Panc1 (cell line): Measurements from ENCODE around the gene HES2. TPM values are rescaled to one million over a fixed set of nuclear protein-coding genes. Genes with fewer than 3 reads are reported as not detected.

ENCODE experiments used
- ATAC-seq: fragments of 200-7000 bp; cut with Tn5 transposase; 2 replicates; pipeline ENCODE4 v1.9.1; 2020; ENCODE audit warnings: mild to moderate bottlenecking, moderate library complexity
- Bru-seq: library from RNA; stranded (reverse); fragments of 400-500 nt; gene quantifications from one replicate; lab custom pipeline; 2021; lab: Mats Ljungman, UMichigan
- BruChase-seq, 2 experiments: library from RNA; stranded (reverse); fragments of 400-500 nt; gene quantifications; one replicate each; lab custom pipeline; 2021; lab: Mats Ljungman, UMichigan
- BruUV-seq: library from RNA; stranded (reverse); fragments of 400-500 nt; replicated peaks from 2 replicates; lab custom pipeline; 2021; lab: Mats Ljungman, UMichigan
- CTCF ChIA-PET: fragments of 300-600 bp; sonication (Branson Sonifier 250); formaldehyde crosslinking; loops from one replicate; lab custom pipeline; 2022; ENCODE audit warnings: antibody characterized with exemption; lab: Charles Lee
- POLR2A ChIA-PET: fragments of 300-600 bp; sonication (Branson Sonifier 250); formaldehyde crosslinking; loops from one replicate; lab custom pipeline; 2022; ENCODE audit warnings: antibody characterized with exemption; lab: Charles Lee
- DNase-seq: peaks from one replicate; pipeline ENCODE4 v3.0.0-alpha.2; 2010; ENCODE audit warnings: low read depth, low spot score
- H3K27ac ChIP-seq: 2 replicates; pipeline ENCODE4 v1.5.1; 2011; ENCODE audit warnings: mild to moderate bottlenecking, low read length, inconsistent platforms
- H3K27me3 ChIP-seq: fragments of 200-500 bp; sonication (Bioruptor generic); 2 replicates; pipeline ENCODE4 v1.6.0; 2014; ENCODE audit warnings: low read length, inconsistent platforms; ENCODE audit not compliant: control insufficient read depth, insufficient read depth
- H3K36me3 ChIP-seq: fragments of 200-500 bp; sonication (Bioruptor generic); 2 replicates; pipeline ENCODE4 v1.5.1; 2014; ENCODE audit warnings: inconsistent platforms, mild to moderate bottlenecking, low read length, moderate library complexity; ENCODE audit not compliant: control insufficient read depth, insufficient read depth
- H3K4me1 ChIP-seq: 2 replicates; pipeline ENCODE4 v1.5.1; 2011; ENCODE audit warnings: inconsistent platforms, mild to moderate bottlenecking, low read length, moderate library complexity; ENCODE audit not compliant: control insufficient read depth, insufficient read depth
- H3K4me3 ChIP-seq, 2 experiments: 2 replicates each; pipeline ENCODE4 v1.5.1; 2011 to 2012; ENCODE audit warnings: low read depth in 2 of 2, low read length in 2 of 2, mild to moderate bottlenecking in 2 of 2, inconsistent platforms in 1 of 2, moderate library complexity in 1 of 2
- H3K9me3 ChIP-seq: fragments of 200-500 bp; sonication (Bioruptor generic); 2 replicates; pipeline ENCODE4 v1.5.1; 2014; ENCODE audit warnings: low read depth, mild to moderate bottlenecking, inconsistent platforms, low read length, moderate library complexity; ENCODE audit not compliant: control insufficient read depth, insufficient read depth
- CTCF ChIP-seq: fragments of 450-650 bp; IDR thresholded peaks from 2 replicates; pipeline ENCODE4 v1.5.1; 2017; ENCODE audit warnings: mild to moderate bottlenecking
- POLR2AphosphoS5 ChIP-seq: IDR thresholded peaks from 2 replicates; pipeline ENCODE4 v1.6.1; 2012; ENCODE audit warnings: mild to moderate bottlenecking, low read depth, low read length, moderate library complexity
- REST ChIP-seq, 2 experiments: IDR thresholded peaks; 2 replicates each; pipeline ENCODE4 v1.6.1; 2011 to 2012; ENCODE audit warnings: low read depth in 2 of 2, control low read depth in 1 of 2, low read length in 1 of 2, mild to moderate bottlenecking in 1 of 2, moderate library complexity in 1 of 2; ENCODE audit not compliant: insufficient read depth in 1 of 2
- SIN3A ChIP-seq: IDR thresholded peaks from 2 replicates; pipeline ENCODE4 v1.6.1; 2012; ENCODE audit warnings: low read depth, mild to moderate bottlenecking, low read length, moderate library complexity, borderline replicate concordance; ENCODE audit not compliant: insufficient read depth
- TCF7L2 ChIP-seq: IDR thresholded peaks from 2 replicates; pipeline ENCODE4 v1.6.1; 2011; ENCODE audit warnings: mild to moderate bottlenecking, low read depth, low read length, inconsistent platforms
- in situ Hi-C: cut with HindIII; loops from 2 replicates; pipeline ENCODE4 v1.10.0; 2016; ENCODE audit warnings: low sequenced_read_pairs, low pct_unique_long_range_greater_than_20kb
- intact Hi-C: fragments of 100-400 bp; cut with micrococcal nuclease; formaldehyde crosslinking; loops from one replicate; pipeline ENCODE4 v1.10.0; 2022; ENCODE audit not compliant: unreplicated experiment
- long read RNA-seq: library from polyadenylated mRNA; unstranded; transcript quantifications from one replicate; pipeline ENCODE4 v2.0.0, GENCODE V29; 2021; ENCODE audit not compliant: unreplicated experiment
- polyA plus RNA-seq: library from polyadenylated mRNA; unstranded; fragments of >200 nt; gene quantifications from one replicate; pipeline ENCODE4 v1.2.1, GENCODE V29; 2012; ENCODE audit warnings: missing spikeins; ENCODE audit not compliant: insufficient read length
- total RNA-seq: library from RNA; stranded (reverse); gene quantifications from one replicate; pipeline ENCODE4 v1.2.1, GENCODE V29; 2021; ENCODE audit not compliant: unreplicated experiment

Gene HES2
- total RNA-seq (11.1 TPM), Bru-seq, nascent RNA (percentile 42 among the genes with signal in this experiment), BruChase-seq, experiment 1, labeled RNA remaining after a 2-hour chase (percentile 51 among the genes with signal in this experiment), BruChase-seq, experiment 2, labeled RNA remaining after a 6-hour chase (percentile 56 among the genes with signal in this experiment)
- 18.8 TPM for polyA plus RNA-seq
- long read RNA-seq, full-length matches to known transcripts, result 9 of 19 reads
- long read RNA-seq, partial matches to known transcripts, result 9 of 19 reads
- long read RNA-seq, other reads (novel, unspliced or antisense), result 1 of 19 reads

- intact Hi-C loops (no loop called here), in situ Hi-C loops (no loop called here)
- POLR2A ChIA-PET, result interaction anchor here (0.6 kb wide), 1 partner anchor 1630 kb away, joined by 7 read pairs; no protein-coding TSS in a partner anchor
- no TSS peak for BruUV-seq
- TF ChIP-seq TCF7L2, result peak; percentile 37; the same call in 1 of the 2 replicates
- TF ChIP-seq POLR2AphosphoS5, result peak; percentile 60; the same call in 1 of the 2 replicates
- TF ChIP-seq CTCF, result no peak
- no peak for TF ChIP-seq REST (IDR thresholded peaks at IDR 0.05; ENCODE audit: insufficient read depth in 1 of 2, low read depth in 2 of 2, low read length in 1 of 2)
- Histone ChIP-seq H3K27ac (peak within 1 kb of the TSS; percentile 11; the same call in 1 of the 2 replicates), H3K36me3 (no peaks in the 10 kb centered on the region; the same call in 1 of the 2 replicates), H3K4me1 (peaks cover 19% of the 10 kb centered on the region), H3K27me3 (no peaks in the 10 kb centered on the region), H3K4me3 (peak within 1 kb of the TSS; percentile 41 to 45), H3K9me3 (no peaks in the 10 kb centered on the region)
- DNase-seq (no peak), ATAC-seq (peak; percentile 79)
- CTCF ChIA-PET, result interaction anchor here (0.5 to 1.8 kb wide), 5 partner anchors 18 to 214 kb away, joined by 3 to 11 read pairs (median 4); no protein-coding TSS in a partner anchor
Observed at GRCh38 chr1:6419804-6420453, at the start of gene HES2. Gene HES2, minus strand, starts transcription at chr1:6419919. Its CDS starts 99 bp downstream, at chr1:6419820.

- POLR2A ChIA-PET, result no interaction called here
- Histone ChIP-seq H3K36me3 (no peaks in the 10 kb centered on the region), H3K9me3 (no peaks in the 10 kb centered on the region), H3K4me3 (no peak overlapping the region), H3K27ac (no peak overlapping the region), H3K4me1 (no peaks in the 10 kb centered on the region; the same call in 1 of the 2 replicates), H3K27me3 (no peaks in the 10 kb centered on the region)
- CTCF ChIA-PET, result interaction anchor here (0.5 kb wide), 1 partner anchor 33 kb away, joined by 3 read pairs; no protein-coding TSS in a partner anchor
- in situ Hi-C loops, result no loop called here
- no TSS peak for BruUV-seq
- DNase-seq (no peak), ATAC-seq (no peak)
- intact Hi-C loops, result no loop called here
- TF ChIP-seq REST (IDR thresholded peaks at IDR 0.05; ENCODE audit: insufficient read depth in 1 of 2, low read depth in 2 of 2, low read length in 1 of 2) (no peak), SIN3A (no peak), CTCF (no peak), POLR2AphosphoS5 (no peak), TCF7L2 (no peak)
Observed at GRCh38 chr1:6468729-6469461, 49.2 kb upstream of the HES2 start.
